K562 (cell line): ENCODE data around the gene USP24. TPM values are rescaled to one million over a fixed set of nuclear protein-coding genes. Genes with fewer than 3 reads are reported as not detected.

Source experiments
- ATAC-seq: fragments of 200-7000 bp; cut with Tn5 transposase; 3 replicates; pipeline ENCODE4 v1.9.1; 2020; ENCODE audit warnings: moderate library complexity
- BruUV-seq: library from RNA; stranded (reverse); fragments of 400-500 nt; replicated peaks from 2 replicates; lab custom pipeline; 2021; lab: Mats Ljungman, UMichigan
- CTCF ChIA-PET: fragments of 300-600 bp; formaldehyde crosslinking; extraction: SDS; loops from one replicate; lab custom pipeline; 2021; ENCODE audit warnings: low intra/inter-chr PET ratio; lab: Yijun Ruan, JAX
- POLR2A ChIA-PET: fragments of 300-600, 350-650 bp; sonication (Branson Sonifier 250); formaldehyde crosslinking; extraction: SDS; loops from one replicate; lab custom pipeline; 2021; ENCODE audit warnings: antibody characterized with exemption, inconsistent platforms; lab: Yijun Ruan, JAX
- DNase-seq, 4 experiments: peaks; one replicate each; pipeline versions ENCODE4 v3.0.0 to v3.0.0-alpha.2; 2011 to 2018; ENCODE audit warnings: low spot score in 3 of 4, mixed read lengths in 3 of 4; ENCODE audit errors: extremely low read depth in 1 of 4
- FAIRE-seq: peaks from 2 replicates; lab custom pipeline; 2011; peaks lifted over from hg19 to GRCh38; lab: Jason Lieb, UNC
- H2AFZ ChIP-seq: 2 replicates; pipeline ENCODE4 v1.6.0; 2011; ENCODE audit warnings: low read depth, low read length, control low read depth, inconsistent platforms
- H3K27ac ChIP-seq: fragments of 200-600 bp; 3 replicates; pipeline ENCODE4 v1.8.0; 2011; ENCODE audit warnings: low read depth, mild to moderate bottlenecking, control low read depth, inconsistent platforms, low read length, moderate library complexity, mixed read lengths; ENCODE audit errors: extremely low read depth
- H3K27me3 ChIP-seq, 2 experiments: fragments of 300-600 bp in 1 of 2; 2 replicates in 1 of 2; 3 replicates in 1 of 2; pipeline versions ENCODE4 v1.6.0 to v1.8.0; 2011; ENCODE audit warnings: inconsistent platforms in 2 of 2, low read length in 2 of 2, mild to moderate bottlenecking in 1 of 2, mixed read lengths in 1 of 2, moderate library complexity in 1 of 2; ENCODE audit not compliant: control insufficient read depth in 2 of 2, insufficient read depth in 2 of 2
- H3K36me3 ChIP-seq: fragments of 300-600 bp; 3 replicates; pipeline ENCODE4 v1.8.0; 2011; ENCODE audit warnings: mild to moderate bottlenecking, low read length, inconsistent platforms; ENCODE audit not compliant: control insufficient read depth, insufficient read depth
- H3K4me1 ChIP-seq, 2 experiments: fragments of 200-600 bp in 1 of 2; replicated peaks in 1 of 2; 2 replicates in 1 of 2; 3 replicates in 1 of 2; pipeline versions ENCODE4 v1.5.1 to v1.8.0; 2011; ENCODE audit warnings: inconsistent platforms in 2 of 2, low read length in 2 of 2, mild to moderate bottlenecking in 1 of 2, mixed read lengths in 1 of 2, moderate library complexity in 1 of 2; ENCODE audit not compliant: control insufficient read depth in 2 of 2, insufficient read depth in 2 of 2
- H3K4me2 ChIP-seq: 2 replicates; pipeline ENCODE4 v1.6.1; 2011; ENCODE audit warnings: low read length, control low read depth, inconsistent platforms, mixed read lengths; ENCODE audit not compliant: insufficient read depth
- H3K4me3 ChIP-seq: fragments of 200-600 bp; sonication (generic), shearing (Covaris generic); 2 replicates; pipeline ENCODE4 v1.5.1; 2016; ENCODE audit warnings: control low read depth, inconsistent platforms
- H3K79me2 ChIP-seq: fragments of 200-600 bp; 3 replicates; pipeline ENCODE4 v1.8.0; 2011; ENCODE audit warnings: low read length, inconsistent platforms; ENCODE audit not compliant: control insufficient read depth, insufficient read depth
- H3K9ac ChIP-seq, 2 experiments: 2 replicates each; pipeline versions ENCODE4 v1.6.0 to v1.6.1; 2011; ENCODE audit warnings: low read depth in 2 of 2, low read length in 2 of 2, control low read depth in 1 of 2, inconsistent platforms in 1 of 2, mild to moderate bottlenecking in 1 of 2, mixed read lengths in 1 of 2; ENCODE audit not compliant: insufficient read depth in 1 of 2
- H3K9me1 ChIP-seq: one replicate; pipeline ENCODE4 v1.6.0; 2011; ENCODE audit warnings: inconsistent platforms, mild to moderate bottlenecking, low read length, moderate library complexity; ENCODE audit not compliant: control insufficient read depth, insufficient read depth
- H3K9me3 ChIP-seq: replicated peaks from 2 replicates; pipeline ENCODE4 v1.5.1; 2011; ENCODE audit warnings: low read depth, low read length, inconsistent platforms; ENCODE audit not compliant: control insufficient read depth, insufficient read depth
- H4K20me1 ChIP-seq: replicated peaks from 2 replicates; pipeline ENCODE4 v1.6.1; 2011; ENCODE audit warnings: low read length, inconsistent platforms, mixed read lengths; ENCODE audit not compliant: control insufficient read depth, insufficient read depth
- ASH1L ChIP-seq: fragments of 450-650 bp; IDR thresholded peaks from 2 replicates; pipeline ENCODE4 v1.6.1; 2018; ENCODE audit warnings: borderline replicate concordance, mild to moderate bottlenecking, low read depth; ENCODE audit not compliant: partially characterized antibody
- BCL6 ChIP-seq: fragments of 250-450 bp; sonication (Bioruptor Pico); IDR thresholded peaks from 2 replicates; pipeline ENCODE4 v1.4.0; 2020
- BCLAF1 ChIP-seq, 2 experiments: fragments of 450-650 bp in 1 of 2; IDR thresholded peaks; 2 replicates each; pipeline ENCODE4 v1.6.1; 2011 to 2017; ENCODE audit warnings: low read depth in 2 of 2, antibody characterized with exemption in 1 of 2, borderline replicate concordance in 1 of 2, low read length in 1 of 2, mild to moderate bottlenecking in 1 of 2, mixed read lengths in 1 of 2; ENCODE audit not compliant: control insufficient read depth in 1 of 2
- CCAR2 ChIP-seq: fragments of 200-400 bp; formaldehyde crosslinking; IDR thresholded peaks from 2 replicates; pipeline ENCODE4 v1.6.1; 2017; ENCODE audit warnings: mild to moderate bottlenecking, low read depth, low read length
- CREB5 ChIP-seq: fragments of 250-450 bp; sonication (Bioruptor Pico); IDR thresholded peaks from 2 replicates; pipeline ENCODE4 v1.5.0; 2020; ENCODE audit warnings: mild to moderate bottlenecking
- CTCF ChIP-seq, 3 experiments: IDR thresholded peaks in 2 of 3; conservative IDR thresholded peaks in 1 of 3; 2 replicates each; pipeline ENCODE4 v1.5.1; 2011 to 2012; ENCODE audit warnings: low read length in 3 of 3, mild to moderate bottlenecking in 3 of 3, control low read depth in 2 of 3, improper control_type of control experiment in 1 of 3, inconsistent platforms in 1 of 3, low read depth in 1 of 3, mixed read lengths in 1 of 3, moderate library complexity in 1 of 3; ENCODE audit not compliant: insufficient read depth in 2 of 3
- PTBP1 ChIP-seq: fragments of 200-400 bp; formaldehyde crosslinking; IDR thresholded peaks from 2 replicates; pipeline ENCODE4 v1.6.1; 2017; ENCODE audit warnings: low read depth, low read length
- TRIM25 ChIP-seq: fragments of 450-650 bp; IDR thresholded peaks from 2 replicates; pipeline ENCODE4 v1.7.0; 2016; ENCODE audit warnings: borderline replicate concordance
- USF2 ChIP-seq: sonication (generic); formaldehyde crosslinking; IDR thresholded peaks from 2 replicates; pipeline ENCODE4 v1.5.0; 2020; ENCODE audit warnings: missing genetic modification reagents
- ZC3H4 ChIP-seq: sonication (generic); formaldehyde crosslinking; IDR thresholded peaks from 2 replicates; pipeline ENCODE4 v1.9.0; 2021; ENCODE audit warnings: missing genetic modification reagents, borderline replicate concordance
- ZKSCAN8 ChIP-seq: fragments of 200-800 bp; sonication (Bioruptor generic); IDR thresholded peaks from 2 replicates; pipeline ENCODE4 v1.6.1; 2016; ENCODE audit warnings: missing genetic modification characterization, missing compliant biosample characterization
- ZNF668 ChIP-seq: fragments of 250-450 bp; sonication (Bioruptor Pico); IDR thresholded peaks from 2 replicates; pipeline ENCODE4 v1.8.0; 2022; ENCODE audit warnings: mild to moderate bottlenecking, inconsistent platforms
- WGBS: fragments of 100-300 bp; shearing (Covaris generic); methylation state at CpG from one replicate; pipeline ENCODE4 v1.1.6; 2016; ENCODE audit warnings: low coverage, mixed read lengths; ENCODE audit not compliant: insufficient coverage; ENCODE audit errors: missing lambda C conversion rate; 5-methylcytosine and 5-hydroxymethylcytosine counted together
- in situ Hi-C: fragments of 300-500 bp; cut with MboI; formaldehyde crosslinking; loops from 4 replicates; pipeline ENCODE4 v1.15.0; 2018; ENCODE audit warnings: inconsistent platforms, mixed read lengths
- intact Hi-C: fragments of 100-400 bp; cut with micrococcal nuclease; formaldehyde crosslinking; loops from 2 replicates; pipeline ENCODE4 v1.14.2; 2022
- polyA plus RNA-seq, 8 experiments: library from polyadenylated mRNA; depleted of rRNA in 4 of 8; stranded (reverse) in 5 of 8; unstranded in 3 of 8; fragments of >200 nt; fragmentation: Nextera tagmentation in 2 of 8; fragmentation: Illumina TruSeq in 1 of 8; extraction: Ambion mirVana in 2 of 8; extraction: Trizol in 1 of 8; gene quantifications; 2 replicates each; pipeline versions ENCODE4 v1.2.1 to v1.2.3, GENCODE V29; 2011 to 2014; ENCODE audit warnings: inconsistent platforms in 1 of 8, missing spikeins in 1 of 8
- total RNA-seq, 7 experiments: library from RNA; depleted of rRNA in 6 of 7; stranded (reverse); fragments of >200 nt in 6 of 7; fragmentation: Illumina TruSeq in 2 of 7; extraction: Trizol in 2 of 7; gene quantifications; 2 replicates each; pipeline versions ENCODE4 v1.2.1 to v1.2.3, GENCODE V29; 2011 to 2021; ENCODE audit warnings: low replicate concordance in 1 of 7

The USP24 gene
- total and polyA plus RNA-seq, 9 of the 15 experiments (the other 6 are each of a cell fraction or from before 2014, with no cell fraction given), result 7.7 to 62.6 (median 36.8) TPM

GRCh38 chr1:55153031-55153430, 62.1 kb downstream of the USP24 start:
- ATAC-seq, result peak; percentile 61
- WGBS, result 98% methylated on average over 3 of the region's 3 CpGs
- H3K27ac ChIP-seq, result no peak overlapping the region
- in situ Hi-C loops, result no loop called here
- FAIRE-seq, result no peak
- BruUV-seq, result no TSS peak
- H3K9me1 ChIP-seq, result no peaks in the 10 kb centered on the region
- no peak for DNase-seq
- H2AFZ ChIP-seq, result no peak overlapping the region
- intact Hi-C loops, result no loop called here
- no peaks in the 10 kb centered on the region for H3K9me3 ChIP-seq
- H3K4me1 ChIP-seq, result peaks cover 0 to 3% of the 10 kb centered on the region in 2 experiments; a peak in 1 of 5 replicates
- peaks cover 78% of the 10 kb centered on the region for H3K36me3 ChIP-seq
- H3K27me3 ChIP-seq, result no peaks in the 10 kb centered on the region
- no peak overlapping the region for H3K9ac ChIP-seq
- H3K4me2 ChIP-seq, result no peak overlapping the region
- H4K20me1 ChIP-seq, result no peaks in the 10 kb centered on the region
- CTCF ChIA-PET, result no interaction called here
- H3K79me2 ChIP-seq, result no peaks in the 10 kb centered on the region
- H3K4me3 ChIP-seq, result no peak overlapping the region
- POLR2A ChIA-PET, result interaction anchor here (0.6 to 1.8 kb wide), 4 partner anchors 9 to 122 kb away, joined by 3 to 5 read pairs (median 4); no protein-coding TSS in a partner anchor
- no peak for TF ChIP-seq CREB5 (CRISPR knock-in tag)
- TF ChIP-seq BCLAF1 (IDR thresholded peaks at IDR 0.05; ENCODE audit: borderline replicate concordance in 1 of 2, control insufficient read depth in 1 of 2, low read depth in 2 of 2, low read length in 1 of 2), result no peak
- no peak for TF ChIP-seq BCL6 (CRISPR knock-in tag)
- TF ChIP-seq ZKSCAN8 (CRISPR knock-in tag), result no peak
- TF ChIP-seq CTCF (IDR thresholded peaks at IDR 0.05 in 2 of 3, conservative IDR thresholded peaks at IDR 0.05 in 1 of 3; ENCODE audit: insufficient read depth in 2 of 3, low read depth in 1 of 3, low read length in 3 of 3), result no peak
- TF ChIP-seq ZNF668, result no peak
- no peak for TF ChIP-seq CCAR2
- TF ChIP-seq USF2, result no peak
- no peak for TF ChIP-seq TRIM25
- TF ChIP-seq PTBP1, result no peak
- no peak for TF ChIP-seq ZC3H4 (CRISPR knock-in tag)
- TF ChIP-seq ASH1L, result no peak
